A549 treated with AZD9567 at 1 μM for 4 hours (cell line): ENCODE data around the gene CDC42EP3. TPM values are rescaled to one million over a fixed set of nuclear protein-coding genes. Genes with fewer than 3 reads are reported as not detected.

Experiments used
- total RNA-seq: library from RNA; stranded (reverse); fragments of 200-300 nt; extraction: Qiagen RNA extraction; gene quantifications from 5 replicates; pipeline ENCODE4 v1.2.3, GENCODE V29; 2022; ENCODE audit not compliant: insufficient read depth

CDC42EP3 gene
- 68.8 to 91.4 TPM (median 74.5 TPM) in 5 replicates for total RNA-seq

GRCh38 chr2:37671009-37671815 is at the start of gene CDC42EP3:
CDC42EP3 (minus strand) TSS chr2:37671642; CDS start chr2:37646587, 25,055 bp downstream.

